ENCODE results near the gene NUP107.
"Not testable (repeated sequence)": the region's sequence is repeated elsewhere in the genome, so short reads cannot be mapped to it uniquely, and the experiment has no call there.

NUP107 gene

GRCh38 chr12:68671179-68671578 is 15.6 kb upstream of the NUP107 start:
- Histone ChIP-seq H3K4me3 (ENCODE audit: low read depth, low read length) (no peak overlapping the region), H3K4me1 (no peaks in the 10 kb centered on the region), H3K36me3 (no peaks in the 10 kb centered on the region), H3K27me3 (peaks cover 10% of the 10 kb centered on the region; the same call in 1 of the 2 replicates), H3K9me3 (no peaks in the 10 kb centered on the region)
- no peak for TF ChIP-seq CTCF (IDR thresholded peaks at IDR 0.05; ENCODE audit: low read depth, low read length)
- no peak for DNase-seq

GRCh38 chr12:68673788-68674187 is 13.0 kb upstream of the NUP107 start:
- no peaks in the 10 kb centered on the region for H3K4me1 ChIP-seq
- peaks cover 10% of the 10 kb centered on the region; the same call in 1 of the 2 replicates for H3K27me3 ChIP-seq
- H3K4me3 ChIP-seq (ENCODE audit: low read depth, low read length) = no peak overlapping the region
- TF ChIP-seq CTCF (IDR thresholded peaks at IDR 0.05; ENCODE audit: low read depth, low read length) = no peak
- DNase-seq = no peak
- no peaks in the 10 kb centered on the region for H3K36me3 ChIP-seq
- H3K9me3 ChIP-seq = no peaks in the 10 kb centered on the region

DNA sequence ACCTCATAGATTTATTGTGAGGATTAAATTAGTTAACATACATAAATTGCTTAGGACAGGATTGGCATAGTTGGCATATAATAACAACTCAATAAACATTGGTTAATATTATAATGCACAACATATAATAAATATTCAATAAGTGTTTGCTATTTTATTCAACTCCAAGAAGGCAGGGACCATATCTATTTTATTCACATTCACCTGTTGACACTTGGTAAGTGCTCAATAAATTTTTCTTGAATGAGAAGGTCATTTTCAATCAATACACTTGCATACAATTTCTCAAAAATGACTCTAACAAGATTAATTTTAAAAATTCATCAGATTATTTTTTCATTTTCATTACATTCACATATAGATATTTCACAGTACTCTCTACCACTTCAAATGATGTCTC is 12.4 kb upstream of the NUP107 start:
- no peaks in the 10 kb centered on the region for H3K9me3 ChIP-seq
- DNase-seq = no peak
- TF ChIP-seq CTCF (IDR thresholded peaks at IDR 0.05; ENCODE audit: low read depth, low read length) = no peak
- H3K4me1 ChIP-seq = no peaks in the 10 kb centered on the region
- no peaks in the 10 kb centered on the region for H3K36me3 ChIP-seq
- H3K4me3 ChIP-seq (ENCODE audit: low read depth, low read length) = no peak overlapping the region
- H3K27me3 ChIP-seq = peaks cover 10% of the 10 kb centered on the region; the same call in 1 of the 2 replicates

DNA sequence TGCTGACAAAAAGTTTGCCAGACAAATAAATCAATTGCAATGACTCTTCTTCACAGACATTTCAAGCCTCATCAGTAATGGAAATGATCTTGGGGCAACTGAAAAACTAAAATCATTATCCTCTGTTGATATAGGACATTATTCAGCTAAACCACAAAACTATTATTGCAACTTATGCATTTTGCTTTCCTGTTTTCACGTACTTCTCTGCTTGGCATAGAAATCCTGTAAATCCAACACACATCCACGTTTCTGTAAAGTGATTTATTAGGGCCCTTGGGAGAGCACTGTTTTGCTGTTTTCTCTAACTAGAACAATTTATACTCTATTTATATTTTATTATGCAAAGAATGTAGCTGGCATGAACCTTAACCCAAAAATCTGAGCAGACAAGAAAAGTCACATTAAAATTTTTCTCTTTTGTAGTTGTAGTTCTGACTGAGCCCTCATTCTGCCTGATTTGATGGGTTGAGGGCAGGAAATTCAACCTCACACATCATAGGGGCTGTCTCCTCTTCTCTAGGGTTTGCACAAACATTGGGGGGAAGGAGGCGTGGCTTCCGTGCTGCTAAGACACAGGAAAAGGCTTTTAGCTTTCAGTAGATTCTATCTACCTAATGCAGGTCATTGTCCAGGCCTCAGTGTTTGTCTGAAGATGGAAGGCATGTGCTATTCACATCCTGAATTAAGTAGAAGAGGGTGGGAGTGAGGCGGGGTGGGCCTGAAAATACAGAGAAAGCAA is 11.5 kb upstream of the NUP107 start:
- DNase-seq = no peak
- Histone ChIP-seq H3K9me3 (no peaks in the 10 kb centered on the region), H3K36me3 (no peaks in the 10 kb centered on the region), H3K4me1 (no peaks in the 10 kb centered on the region), H3K4me3 (ENCODE audit: low read depth, low read length) (no peak overlapping the region), H3K27me3 (peaks cover 12% of the 10 kb centered on the region; the same call in 1 of the 2 replicates)
- TF ChIP-seq CTCF (IDR thresholded peaks at IDR 0.05; ENCODE audit: low read depth, low read length) = no peak

DNA sequence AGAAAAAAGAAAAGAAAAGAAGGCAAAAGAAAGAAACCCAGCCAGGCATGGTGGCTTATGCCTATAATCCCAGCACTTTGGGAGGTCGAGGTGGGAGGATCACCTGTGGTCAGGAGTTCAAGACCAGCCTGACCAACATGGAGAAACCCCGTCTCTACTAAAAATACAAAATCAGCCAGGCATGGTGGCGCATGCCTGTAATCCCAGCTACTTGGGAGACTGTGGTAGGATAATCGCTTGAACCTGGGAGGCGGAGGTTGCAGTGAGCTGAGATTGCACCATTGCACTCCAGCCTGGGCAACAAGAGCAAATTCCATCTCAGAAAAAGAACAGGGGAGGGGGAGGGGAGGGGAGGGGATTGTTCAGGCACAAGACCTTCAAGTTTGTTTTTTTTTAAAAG is 9.9 kb upstream of the NUP107 start:
- not testable (repeated sequence) for H3K27me3 ChIP-seq; H3K4me3 ChIP-seq (ENCODE audit: low read depth, low read length); H3K36me3 ChIP-seq; H3K9me3 ChIP-seq; DNase-seq; H3K4me1 ChIP-seq

DNA sequence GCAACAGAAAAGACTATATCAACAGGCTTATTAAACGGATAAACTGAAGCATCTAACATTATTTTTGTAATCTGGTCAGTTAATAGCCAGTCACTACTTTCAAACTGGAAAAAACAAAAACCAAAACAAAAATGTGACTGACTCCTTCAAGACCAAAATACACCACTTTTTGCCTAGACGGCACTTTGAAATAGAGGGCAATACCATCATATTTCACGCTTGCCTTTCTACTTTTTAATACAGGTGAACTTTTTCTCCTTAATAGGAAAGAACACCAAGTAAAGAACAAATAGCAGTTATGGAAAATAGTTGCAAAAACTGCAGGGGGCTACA is 550 bp upstream of the NUP107 start:
- H3K27me3 ChIP-seq = no peaks in the 10 kb centered on the region
- peak overlapping the region; percentile 94 for H3K4me3 ChIP-seq (ENCODE audit: low read depth, low read length)
- no peak for TF ChIP-seq CTCF (IDR thresholded peaks at IDR 0.05; ENCODE audit: low read depth, low read length)
- H3K36me3 ChIP-seq = no peaks in the 10 kb centered on the region; the same call in 1 of the 2 replicates
- no peaks in the 10 kb centered on the region for H3K4me1 ChIP-seq
- no peak for DNase-seq
- H3K9me3 ChIP-seq = no peaks in the 10 kb centered on the region

Measured in BE2C (cell line).